Measurements from ENCODE around the gene PHLPP1.

PHLPP1 gene

DNA sequence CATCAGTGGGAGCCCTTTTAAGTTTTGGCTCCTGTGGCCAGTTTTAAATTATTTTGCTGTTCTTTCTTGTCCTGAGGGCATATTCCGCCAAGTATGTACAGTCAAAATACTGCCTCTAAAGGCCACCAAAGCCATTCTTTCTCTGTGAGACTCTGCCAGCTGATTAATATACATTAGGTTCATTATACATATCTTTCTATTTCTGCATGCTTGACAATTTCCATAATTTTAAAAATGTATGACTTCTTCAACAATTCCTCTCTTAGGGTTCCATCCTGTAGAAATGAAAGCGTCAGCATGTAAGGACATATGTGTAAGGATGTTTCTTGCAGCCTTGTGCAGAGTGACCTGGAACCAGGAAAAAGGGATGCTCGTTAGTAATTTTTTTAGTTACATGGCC, 291.9 kb downstream of the PHLPP1 start:
- Histone ChIP-seq H3K36me3 (ENCODE audit: insufficient read depth, low read length) (no peaks in the 10 kb centered on the region), H3K27ac (peak overlapping the region; percentile 83), H3K9ac (ENCODE audit: insufficient read length) (no peak overlapping the region), H3K4me3 (peak overlapping the region; percentile 38), H3K9me3 (ENCODE audit: low read depth, low read length) (no peaks in the 10 kb centered on the region)
- TF ChIP-seq POLR2AphosphoS5 (IDR thresholded peaks at IDR 0.05; ENCODE audit: borderline replicate concordance, low read depth, low read length), result peak; percentile 49; the same call in 1 of the 2 replicates
- no peak for TF ChIP-seq EZH2 (IDR thresholded peaks at IDR 0.05)
- DNase-seq (ENCODE audit: low read depth, low spot score), result peak; percentile 75

DNA sequence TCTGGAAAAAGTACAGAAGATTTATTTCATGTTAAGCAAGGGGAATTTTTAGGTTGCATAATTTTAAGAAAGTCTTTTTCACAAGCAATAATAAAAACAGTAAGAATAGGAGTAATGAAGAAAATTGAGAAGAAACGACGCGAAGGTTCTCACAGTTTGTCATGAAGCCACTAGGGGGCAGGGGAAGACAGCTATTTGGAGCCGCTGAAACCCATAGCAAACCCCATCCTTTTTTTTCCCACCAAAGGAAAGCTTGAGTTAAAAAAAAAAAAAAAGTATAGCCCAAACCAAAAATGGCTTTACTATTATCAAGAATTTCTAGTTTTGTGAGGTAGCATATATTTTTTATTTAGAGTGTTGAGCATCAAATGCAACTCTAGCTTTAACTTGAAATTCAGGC, 300.9 kb downstream of the PHLPP1 start:
- no peak overlapping the region for H3K4me3 ChIP-seq
- no peak overlapping the region for H3K27ac ChIP-seq
- TF ChIP-seq EZH2 (IDR thresholded peaks at IDR 0.05) (no peak), POLR2AphosphoS5 (IDR thresholded peaks at IDR 0.05; ENCODE audit: borderline replicate concordance, low read depth, low read length) (no peak), FOXP2 (optimal IDR thresholded peaks at IDR 0.05; ENCODE audit: control extremely low read depth, extremely low read length, insufficient read depth) (no peak)
- no peak overlapping the region for H3K9ac ChIP-seq (ENCODE audit: insufficient read length)
- H3K36me3 ChIP-seq (ENCODE audit: insufficient read depth, low read length), result no peaks in the 10 kb centered on the region
- peak; percentile 71 for DNase-seq (ENCODE audit: low read depth, low spot score)
- no peaks in the 10 kb centered on the region for H3K9me3 ChIP-seq (ENCODE audit: low read depth, low read length)

GRCh38 chr18:63017076-63017475, 301.7 kb downstream of the PHLPP1 start:
- no peak overlapping the region for H3K9ac ChIP-seq (ENCODE audit: insufficient read length)
- TF ChIP-seq FOXP2 (optimal IDR thresholded peaks at IDR 0.05; ENCODE audit: control extremely low read depth, extremely low read length, insufficient read depth) (no peak), POLR2AphosphoS5 (IDR thresholded peaks at IDR 0.05; ENCODE audit: borderline replicate concordance, low read depth, low read length) (no peak), EZH2 (IDR thresholded peaks at IDR 0.05) (no peak)
- DNase-seq (ENCODE audit: low read depth, low spot score), result no peak
- no peak overlapping the region for H3K27ac ChIP-seq
- no peaks in the 10 kb centered on the region for H3K36me3 ChIP-seq (ENCODE audit: insufficient read depth, low read length)
- no peaks in the 10 kb centered on the region for H3K9me3 ChIP-seq (ENCODE audit: low read depth, low read length)
- no peak overlapping the region for H3K4me3 ChIP-seq

DNA sequence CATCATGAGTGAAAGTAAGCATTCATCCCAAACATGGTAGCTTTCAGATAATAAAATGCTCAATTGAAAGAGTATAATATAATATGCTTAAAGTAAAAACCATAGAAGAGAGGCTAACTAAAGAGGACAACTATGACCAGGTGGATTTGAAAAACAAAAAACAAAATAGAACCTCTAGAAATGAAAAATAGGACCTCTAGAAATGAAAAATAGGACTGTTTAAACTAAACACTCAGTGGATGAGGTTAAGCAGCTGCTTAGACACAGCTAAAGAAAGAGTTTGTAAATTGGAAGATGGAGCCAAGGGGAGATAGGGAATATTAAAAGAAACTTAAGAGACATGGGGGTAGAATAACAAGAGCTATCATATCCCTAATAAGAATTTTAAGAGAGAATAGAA, 302.6 kb downstream of the PHLPP1 start:
- Histone ChIP-seq H3K4me3 (no peak overlapping the region), H3K9ac (ENCODE audit: insufficient read length) (no peak overlapping the region), H3K9me3 (ENCODE audit: low read depth, low read length) (no peaks in the 10 kb centered on the region), H3K27ac (no peak overlapping the region), H3K36me3 (ENCODE audit: insufficient read depth, low read length) (no peaks in the 10 kb centered on the region)
- TF ChIP-seq EZH2 (IDR thresholded peaks at IDR 0.05) (no peak), POLR2AphosphoS5 (IDR thresholded peaks at IDR 0.05; ENCODE audit: borderline replicate concordance, low read depth, low read length) (no peak), FOXP2 (optimal IDR thresholded peaks at IDR 0.05; ENCODE audit: control extremely low read depth, extremely low read length, insufficient read depth) (no peak)
- DNase-seq (ENCODE audit: low read depth, low spot score), result no peak

DNA sequence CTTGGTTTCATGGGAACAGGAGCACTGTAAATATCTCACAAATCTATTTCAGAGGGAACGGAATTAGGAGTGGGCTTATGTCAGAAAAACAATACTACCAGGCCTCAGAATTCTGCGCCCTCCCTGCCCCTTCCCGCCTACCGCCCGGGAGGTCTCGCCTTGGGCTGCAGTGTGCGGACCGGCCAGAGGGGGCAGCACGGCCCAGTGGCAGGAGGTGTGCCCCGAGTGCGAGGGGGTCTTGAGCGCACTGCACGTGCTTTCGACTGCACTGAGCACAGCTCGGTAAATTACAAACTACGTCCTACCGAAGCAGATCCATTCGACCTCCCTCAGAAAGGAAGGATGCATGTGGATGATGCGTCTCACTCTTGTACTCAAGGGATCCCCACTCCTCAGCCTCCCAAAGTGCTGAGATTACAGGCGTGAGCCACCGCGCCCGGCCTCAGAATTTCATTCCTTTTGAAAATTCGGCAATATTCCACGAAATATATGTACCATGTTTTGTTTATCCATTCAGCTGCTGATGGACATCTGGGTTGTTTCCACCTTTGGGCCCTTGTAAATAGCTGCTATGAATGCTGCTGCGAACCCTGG, 307.2 kb downstream of the PHLPP1 start:
- H3K4me3 ChIP-seq, result no peak overlapping the region
- DNase-seq (ENCODE audit: low read depth, low spot score), result no peak
- H3K36me3 ChIP-seq (ENCODE audit: insufficient read depth, low read length), result no peaks in the 10 kb centered on the region
- TF ChIP-seq FOXP2 (optimal IDR thresholded peaks at IDR 0.05; ENCODE audit: control extremely low read depth, extremely low read length, insufficient read depth), result no peak
- TF ChIP-seq POLR2AphosphoS5 (IDR thresholded peaks at IDR 0.05; ENCODE audit: borderline replicate concordance, low read depth, low read length), result no peak
- no peak for TF ChIP-seq EZH2 (IDR thresholded peaks at IDR 0.05)
- no peak overlapping the region for H3K27ac ChIP-seq
- no peaks in the 10 kb centered on the region for H3K9me3 ChIP-seq (ENCODE audit: low read depth, low read length)
- H3K9ac ChIP-seq (ENCODE audit: insufficient read length), result no peak overlapping the region

- H3K27ac ChIP-seq, result no peak overlapping the region
- no peaks in the 10 kb centered on the region for H3K36me3 ChIP-seq (ENCODE audit: insufficient read depth, low read length)
- no peaks in the 10 kb centered on the region for H3K9me3 ChIP-seq (ENCODE audit: low read depth, low read length)
- TF ChIP-seq FOXP2 (optimal IDR thresholded peaks at IDR 0.05; ENCODE audit: control extremely low read depth, extremely low read length, insufficient read depth) (no peak), EZH2 (IDR thresholded peaks at IDR 0.05) (no peak), POLR2AphosphoS5 (IDR thresholded peaks at IDR 0.05; ENCODE audit: borderline replicate concordance, low read depth, low read length) (no peak)
- no peak for DNase-seq (ENCODE audit: low read depth, low spot score)
- H3K9ac ChIP-seq (ENCODE audit: insufficient read length), result no peak overlapping the region
- no peak overlapping the region for H3K4me3 ChIP-seq
Observed at GRCh38 chr18:63025251-63026090, 310.1 kb downstream of the PHLPP1 start.

DNA sequence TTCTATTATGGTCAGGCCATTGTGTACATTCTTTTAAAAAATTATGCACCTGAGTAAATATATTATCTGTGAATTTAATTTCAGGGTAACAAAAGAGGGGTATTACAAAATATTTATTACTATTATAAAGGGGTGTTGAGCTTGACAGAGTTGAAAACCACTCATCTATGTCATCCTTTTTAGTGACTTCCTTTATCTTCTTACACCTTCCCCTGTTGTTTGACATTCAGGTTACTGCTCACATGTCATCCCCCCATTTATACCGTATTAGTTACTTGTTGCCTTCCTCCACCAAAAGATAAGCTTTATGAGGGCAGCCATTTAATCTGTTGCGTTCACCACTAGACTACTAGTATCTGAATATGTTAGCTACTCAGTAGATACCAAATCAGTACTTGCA, 313.0 kb downstream of the PHLPP1 start:
- no peak for DNase-seq (ENCODE audit: low read depth, low spot score)
- no peaks in the 10 kb centered on the region for H3K9me3 ChIP-seq (ENCODE audit: low read depth, low read length)
- H3K9ac ChIP-seq (ENCODE audit: insufficient read length), result no peak overlapping the region
- H3K36me3 ChIP-seq (ENCODE audit: insufficient read depth, low read length), result no peaks in the 10 kb centered on the region
- H3K27ac ChIP-seq, result no peak overlapping the region
- TF ChIP-seq FOXP2 (optimal IDR thresholded peaks at IDR 0.05; ENCODE audit: control extremely low read depth, extremely low read length, insufficient read depth) (no peak), POLR2AphosphoS5 (IDR thresholded peaks at IDR 0.05; ENCODE audit: borderline replicate concordance, low read depth, low read length) (no peak), EZH2 (IDR thresholded peaks at IDR 0.05) (no peak)
- H3K4me3 ChIP-seq, result no peak overlapping the region
